H9 (cell line): ENCODE results near the gene ZSWIM3. TPM values are rescaled to one million over a fixed set of nuclear protein-coding genes. Genes with fewer than 3 reads are reported as not detected.

ENCODE experiments used
- DNase-seq: peaks from one replicate; pipeline ENCODE4 v3.0.0-alpha.2; 2017
- H2AFZ ChIP-seq: one replicate; pipeline ENCODE4 v1.6.1; 2013; ENCODE audit warnings: mild to moderate bottlenecking, low read length, control low read depth, moderate library complexity
- H2AK5ac ChIP-seq: 2 replicates; pipeline ENCODE4 v1.6.1; 2013; ENCODE audit warnings: low read length, control low read depth, mixed read lengths; ENCODE audit not compliant: insufficient read length
- H2BK120ac ChIP-seq: one replicate; pipeline ENCODE4 v1.6.1; 2013; ENCODE audit warnings: low read depth, mild to moderate bottlenecking, low read length, control low read depth, inconsistent platforms; ENCODE audit not compliant: poor library complexity, severe bottlenecking
- H2BK12ac ChIP-seq: 2 replicates; pipeline ENCODE4 v1.6.1; 2013; ENCODE audit warnings: low read length, control low read depth, mixed read lengths, low read depth; ENCODE audit not compliant: insufficient read length
- H2BK15ac ChIP-seq: 2 replicates; pipeline ENCODE4 v1.6.1; 2013; ENCODE audit warnings: low read depth, low read length, control low read depth
- H2BK20ac ChIP-seq: one replicate; pipeline ENCODE4 v1.6.1; 2013; ENCODE audit warnings: low read depth, mild to moderate bottlenecking, low read length, control low read depth, inconsistent platforms; ENCODE audit not compliant: poor library complexity, severe bottlenecking
- H2BK5ac ChIP-seq: 2 replicates; pipeline ENCODE4 v1.6.1; 2013; ENCODE audit warnings: low read length, control low read depth, mixed read lengths; ENCODE audit not compliant: insufficient read length
- H3K14ac ChIP-seq: 2 replicates; pipeline ENCODE4 v1.6.1; 2013; ENCODE audit warnings: low read length, control low read depth; ENCODE audit not compliant: insufficient read depth
- H3K18ac ChIP-seq: 2 replicates; pipeline ENCODE4 v1.6.1; 2013; ENCODE audit warnings: low read depth, mild to moderate bottlenecking, mixed read lengths, low read length, control low read depth; ENCODE audit not compliant: insufficient read length
- H3K23ac ChIP-seq: 2 replicates; pipeline ENCODE4 v1.6.1; 2013; ENCODE audit warnings: low read length, control low read depth, mixed read lengths, low read depth; ENCODE audit not compliant: insufficient read length
- H3K23me2 ChIP-seq: 2 replicates; pipeline ENCODE4 v1.6.1; 2013; ENCODE audit warnings: low read depth, mild to moderate bottlenecking, mixed read lengths, low read length, control low read depth; ENCODE audit not compliant: insufficient read length, poor library complexity, severe bottlenecking
- H3K27ac ChIP-seq: 2 replicates; pipeline ENCODE4 v1.5.1; 2013; ENCODE audit warnings: low read length, control low read depth, mixed read lengths, low read depth; ENCODE audit not compliant: insufficient read length
- H3K27me3 ChIP-seq: 2 replicates; pipeline ENCODE4 v1.6.1; 2013; ENCODE audit warnings: low read length, control low read depth, inconsistent platforms; ENCODE audit not compliant: insufficient read depth
- H3K4ac ChIP-seq: 2 replicates; pipeline ENCODE4 v1.6.1; 2013; ENCODE audit warnings: low read depth, mild to moderate bottlenecking, control low read depth, inconsistent platforms, low read length, moderate library complexity
- H3K4me1 ChIP-seq: 2 replicates; pipeline ENCODE4 v1.6.1; 2013; ENCODE audit warnings: low read length, control low read depth, inconsistent platforms; ENCODE audit not compliant: insufficient read depth
- H3K4me2 ChIP-seq: 2 replicates; pipeline ENCODE4 v1.6.1; 2013; ENCODE audit warnings: low read length, control low read depth, mixed read lengths; ENCODE audit not compliant: insufficient read length, insufficient read depth
- H3K56ac ChIP-seq: 2 replicates; pipeline ENCODE4 v1.6.1; 2013; ENCODE audit warnings: low read depth, mild to moderate bottlenecking, mixed read lengths, low read length, control low read depth; ENCODE audit not compliant: insufficient read length
- H3K79me1 ChIP-seq: 2 replicates; pipeline ENCODE4 v1.6.1; 2013; ENCODE audit warnings: low read depth, mild to moderate bottlenecking, moderate library complexity, low read length, control low read depth, inconsistent platforms; ENCODE audit not compliant: insufficient read depth, poor library complexity, severe bottlenecking
- H3K79me2 ChIP-seq: 2 replicates; pipeline ENCODE4 v1.6.1; 2013; ENCODE audit warnings: low read length, control low read depth, inconsistent platforms; ENCODE audit not compliant: insufficient read depth
- H3K9ac ChIP-seq: 2 replicates; pipeline ENCODE4 v1.6.1; 2013; ENCODE audit warnings: low read length, control low read depth, mixed read lengths; ENCODE audit not compliant: insufficient read length; ENCODE audit errors: extremely low read depth
- H3K9me3 ChIP-seq: one replicate; pipeline ENCODE4 v1.6.1; 2013; ENCODE audit warnings: low read depth, low read length, inconsistent platforms; ENCODE audit not compliant: control insufficient read depth
- H3T11ph ChIP-seq: one replicate; pipeline ENCODE4 v1.6.1; 2013; ENCODE audit warnings: mild to moderate bottlenecking, low read length, control low read depth, inconsistent platforms
- H4K20me1 ChIP-seq: one replicate; pipeline ENCODE4 v1.6.1; 2013; ENCODE audit not compliant: control insufficient read depth, insufficient read length, insufficient read depth
- H4K5ac ChIP-seq: 2 replicates; pipeline ENCODE4 v1.6.1; 2013; ENCODE audit warnings: low read depth, mild to moderate bottlenecking, mixed read lengths, low read length, control low read depth; ENCODE audit not compliant: insufficient read length
- H4K8ac ChIP-seq: replicated peaks from 2 replicates; pipeline ENCODE4 v1.6.1; 2013; ENCODE audit warnings: low read length, control low read depth, mixed read lengths, low read depth; ENCODE audit not compliant: insufficient read length
- H4K91ac ChIP-seq: 2 replicates; pipeline ENCODE4 v1.6.1; 2013; ENCODE audit warnings: low read depth, mild to moderate bottlenecking, moderate library complexity, mixed read lengths, low read length, control low read depth; ENCODE audit not compliant: insufficient read length
- H3K27ac Mint-ChIP-seq, 3 experiments: 2 replicates in 2 of 3; 3 replicates in 1 of 3; pipeline ENCODE4 v1.8.0; 2020 to 2021; ENCODE audit warnings: mixed read lengths in 3 of 3, mild to moderate bottlenecking in 1 of 3, moderate library complexity in 1 of 3
- H3K27me3 Mint-ChIP-seq: 2 replicates; pipeline ENCODE4 v1.8.0; 2021; ENCODE audit warnings: low read depth, mild to moderate bottlenecking, moderate library complexity, mixed read lengths
- H3K36me3 Mint-ChIP-seq, 3 experiments: 2 replicates in 2 of 3; 3 replicates in 1 of 3; pipeline ENCODE4 v1.8.0; 2020 to 2021; ENCODE audit warnings: low read depth in 3 of 3, mixed read lengths in 3 of 3; ENCODE audit not compliant: insufficient read depth in 1 of 3
- H3K4me1 Mint-ChIP-seq, 2 experiments: 2 replicates each; pipeline ENCODE4 v1.8.0; 2020; ENCODE audit warnings: mixed read lengths in 2 of 2
- H3K4me3 Mint-ChIP-seq, 2 experiments: 2 replicates in 1 of 2; 3 replicates in 1 of 2; pipeline ENCODE4 v1.8.0; 2020 to 2021; ENCODE audit warnings: mild to moderate bottlenecking in 2 of 2, mixed read lengths in 2 of 2, moderate library complexity in 1 of 2
- H3K9me3 Mint-ChIP-seq, 2 experiments: 2 replicates in 1 of 2; 3 replicates in 1 of 2; pipeline ENCODE4 v1.8.0; 2020; ENCODE audit warnings: mild to moderate bottlenecking in 2 of 2, mixed read lengths in 2 of 2, moderate library complexity in 1 of 2
- CTCF ChIP-seq: fragments of 200-600 bp; sonication (generic); conservative IDR thresholded peaks from 3 replicates; pipeline ENCODE4 v1.8.0; 2021; ENCODE audit warnings: antibody characterized with exemption, mild to moderate bottlenecking
- WGBS: extraction: QIAGEN DNeasy Blood & Tissue Kit; methylation state at CpG from one replicate; pipeline ENCODE4 v1.1.7; 2013; ENCODE audit warnings: missing lambda C conversion rate, low lambda C conversion rate, mixed read lengths; ENCODE audit not compliant: insufficient read length; ENCODE audit errors: extremely low coverage; 5-methylcytosine and 5-hydroxymethylcytosine counted together
- total RNA-seq: library from RNA; stranded (reverse); gene quantifications from 2 replicates; pipeline ENCODE4 v1.2.1, GENCODE V29; 2021

ZSWIM3 gene
- total RNA-seq, 1 experiment from 2014 or later: 8.0 TPM

GRCh38 chr20:45893831-45894230 is 36.4 kb downstream of the ZSWIM3 start:
- H2BK120ac ChIP-seq: no peak overlapping the region
- H3K9ac ChIP-seq: no peak overlapping the region
- H4K8ac ChIP-seq: no peak overlapping the region
- no peaks in the 10 kb centered on the region for H3K4me1 ChIP-seq
- no peaks in the 10 kb centered on the region; the same call in 1 of the 2 replicates for H3K27me3 Mint-ChIP-seq
- no peak overlapping the region for H2BK15ac ChIP-seq
- no peak overlapping the region for H3T11ph ChIP-seq
- no peaks in the 10 kb centered on the region for H4K20me1 ChIP-seq
- no CpG with 5 or more reads among the region's 4 CpGs for WGBS
- H3K4me1 Mint-ChIP-seq: peaks cover 5 to 14% of the 10 kb centered on the region in 2 experiments; a peak in 3 of 4 replicates
- H3K27ac ChIP-seq: no peak overlapping the region
- H2BK5ac ChIP-seq: no peak overlapping the region
- H2BK20ac ChIP-seq: no peak overlapping the region
- H3K9me3 ChIP-seq: no peaks in the 10 kb centered on the region
- no peak overlapping the region for H4K5ac ChIP-seq
- H3K79me1 ChIP-seq: no peaks in the 10 kb centered on the region
- DNase-seq: no peak
- no peak overlapping the region for H2AK5ac ChIP-seq
- peaks cover 13% of the 10 kb centered on the region for H3K23me2 ChIP-seq
- H3K27ac Mint-ChIP-seq: no peak overlapping the region
- peak overlapping the region in 1 of 2 experiments; percentile 30; a peak in 2 of 5 replicates for H3K4me3 Mint-ChIP-seq
- H3K56ac ChIP-seq: no peak overlapping the region
- H4K91ac ChIP-seq: no peak overlapping the region
- no peak overlapping the region for H2AFZ ChIP-seq
- H3K14ac ChIP-seq: no peak overlapping the region
- H3K23ac ChIP-seq: no peak overlapping the region
- no peak for TF ChIP-seq CTCF
- no peak overlapping the region for H3K4ac ChIP-seq
- H3K18ac ChIP-seq: no peak overlapping the region
- no peaks in the 10 kb centered on the region for H3K79me2 ChIP-seq
- no peaks in the 10 kb centered on the region for H3K27me3 ChIP-seq
- H2BK12ac ChIP-seq: no peak overlapping the region
- H3K4me2 ChIP-seq: no peak overlapping the region
- H3K36me3 Mint-ChIP-seq: peaks cover 15 to 43% (median 38%) of the 10 kb centered on the region in 3 experiments
- no peaks in the 10 kb centered on the region for H3K9me3 Mint-ChIP-seq
